Limb (tissue), 2 donors: ENCODE measurements around the gene SYCP3.
"Not testable (repeated sequence)": the region's sequence is repeated elsewhere in the genome, so short reads cannot be mapped to it uniquely, and the experiment has no call there.

Experiments
- DNase-seq, 2 donors: peaks; one replicate each; pipeline ENCODE4 v3.0.0-alpha.2; 2016; ENCODE audit errors: extremely low spot score in 2 of 2

SYCP3 gene

DNA sequence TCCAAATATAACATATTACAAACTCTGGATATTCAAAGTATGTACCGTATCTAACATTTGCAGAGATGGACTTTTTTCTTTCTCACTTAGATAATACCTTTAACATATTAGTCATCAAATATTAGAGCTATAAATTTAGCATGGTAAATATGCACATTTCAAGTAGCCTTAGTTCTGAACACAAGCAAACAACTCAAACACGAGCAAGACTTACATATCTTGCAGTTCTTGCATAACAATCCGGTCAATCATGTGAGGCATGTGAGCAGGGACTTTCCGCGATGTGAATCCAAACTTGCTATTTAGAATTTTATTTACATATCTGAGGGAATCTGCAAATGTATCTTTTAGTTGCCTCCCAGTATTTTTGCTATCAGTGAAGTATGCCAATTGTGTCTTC, 22.1 kb upstream of the SYCP3 start:
- DNase-seq: no peak

GRCh38 chr12:101759396-101760047, 20.3 kb upstream of the SYCP3 start:
- DNase-seq: peak in 1 of 2 donors; percentile 15

DNA sequence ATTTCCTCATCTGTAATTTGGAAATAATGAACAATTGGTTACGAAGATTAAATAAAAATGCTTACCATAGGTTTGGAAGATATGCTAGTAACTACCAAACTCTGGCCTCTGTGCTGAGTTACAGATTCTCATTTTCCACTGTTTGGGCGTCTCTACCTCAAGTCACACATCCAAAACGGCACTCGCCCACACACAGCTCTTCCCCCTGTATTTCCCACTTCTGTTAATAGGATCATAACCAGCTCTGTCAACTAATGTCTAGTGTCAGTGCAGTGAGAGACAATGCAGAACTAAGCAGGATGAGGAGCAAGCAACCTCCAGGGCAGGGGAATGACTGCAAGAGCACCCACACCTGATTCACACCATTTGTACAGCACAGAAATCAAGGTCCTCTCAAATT, 10.9 kb upstream of the SYCP3 start:
- DNase-seq: no peak

- no peak for DNase-seq
These were observed 10.4 kb upstream of the SYCP3 start for GRCh38 chr12:101749657-101750056.

GRCh38 chr12:101748907-101749306, 9.6 kb upstream of the SYCP3 start:
- DNase-seq: no peak

- no peak for DNase-seq
These were observed 8.4 kb upstream of the SYCP3 start for GRCh38 chr12:101747697-101748096.

DNA sequence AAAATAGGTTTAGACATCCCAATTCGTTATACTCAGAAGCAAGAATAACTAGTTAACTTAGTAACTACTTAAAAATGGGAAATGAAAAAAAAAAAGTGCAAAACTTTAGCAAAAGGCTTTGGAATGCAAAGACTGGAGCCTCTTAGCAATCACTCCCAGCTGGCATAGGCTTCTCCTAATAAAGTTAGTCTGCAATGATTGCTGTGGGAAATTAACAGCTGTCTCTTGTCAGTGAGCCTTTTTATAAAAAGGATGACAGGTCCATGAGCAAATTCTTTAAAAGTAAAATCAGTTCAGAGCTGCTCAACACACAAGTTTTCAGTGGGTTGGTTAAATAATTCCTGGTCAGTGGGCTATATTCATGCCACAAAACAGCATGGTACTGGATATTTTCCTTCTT, 7.4 kb upstream of the SYCP3 start:
- DNase-seq: no peak

DNA sequence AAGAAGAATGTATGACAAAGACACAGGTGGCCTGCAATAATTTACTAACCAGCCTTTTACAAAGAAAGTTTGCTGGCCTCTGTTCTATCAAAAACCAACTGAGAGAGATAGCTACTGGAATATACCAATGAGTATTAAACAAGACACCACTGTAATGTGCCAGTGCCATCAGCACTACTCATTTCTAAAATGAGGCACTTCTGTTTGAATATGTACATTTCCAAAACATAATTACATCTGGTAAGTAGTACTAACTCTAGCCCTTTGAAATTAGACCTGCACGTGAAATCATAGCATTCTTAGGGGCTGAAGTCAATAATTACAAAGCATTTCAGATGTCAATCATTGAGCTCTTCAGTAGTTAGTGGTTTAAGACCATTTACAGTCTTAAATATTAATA, 6.9 kb upstream of the SYCP3 start:
- no peak for DNase-seq

DNA sequence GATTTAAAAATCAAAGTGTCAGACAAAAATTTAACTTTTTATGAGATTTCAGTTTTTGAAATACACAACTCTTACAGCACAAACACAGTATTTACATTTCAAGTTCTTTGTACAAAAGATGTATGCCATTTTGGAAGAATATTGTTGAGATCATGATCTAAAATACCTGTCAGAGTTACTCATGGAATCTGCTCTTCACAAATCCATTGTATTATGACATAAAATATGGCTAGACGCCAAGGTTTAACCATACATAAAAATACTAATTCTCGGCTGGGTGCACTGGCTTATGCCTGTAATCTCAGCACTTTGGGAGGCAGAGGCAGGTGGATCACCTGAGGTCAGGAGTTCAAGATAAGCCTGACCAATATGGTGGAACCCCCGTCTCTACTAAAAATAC, 6.2 kb upstream of the SYCP3 start:
- no peak for DNase-seq

GRCh38 chr12:101743724-101744472, 4.6 kb upstream of the SYCP3 start:
- no peak for DNase-seq

GRCh38 chr12:101743242-101743641, 4.0 kb upstream of the SYCP3 start:
- DNase-seq: peak in 1 of 2 donors; percentile 5

DNA sequence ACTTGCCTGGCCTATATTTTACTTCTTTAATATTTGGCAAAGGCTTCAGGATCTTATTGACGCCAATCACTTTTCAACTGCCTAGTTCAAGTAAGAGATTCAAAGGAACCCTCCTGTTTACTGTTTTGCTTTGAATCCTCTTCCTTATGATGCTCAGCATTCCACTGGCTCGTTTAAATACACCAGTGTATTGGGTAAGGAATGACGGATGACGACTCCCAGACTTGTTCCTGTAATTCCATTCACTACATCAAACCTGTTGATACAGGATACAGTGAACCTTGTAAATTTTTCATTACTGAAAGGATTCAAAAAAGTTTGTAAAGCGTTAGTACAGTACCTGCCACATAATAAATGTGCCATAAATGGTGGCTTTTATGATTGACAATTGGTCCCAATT, 1.7 kb upstream of the SYCP3 start:
- no peak for DNase-seq

DNA sequence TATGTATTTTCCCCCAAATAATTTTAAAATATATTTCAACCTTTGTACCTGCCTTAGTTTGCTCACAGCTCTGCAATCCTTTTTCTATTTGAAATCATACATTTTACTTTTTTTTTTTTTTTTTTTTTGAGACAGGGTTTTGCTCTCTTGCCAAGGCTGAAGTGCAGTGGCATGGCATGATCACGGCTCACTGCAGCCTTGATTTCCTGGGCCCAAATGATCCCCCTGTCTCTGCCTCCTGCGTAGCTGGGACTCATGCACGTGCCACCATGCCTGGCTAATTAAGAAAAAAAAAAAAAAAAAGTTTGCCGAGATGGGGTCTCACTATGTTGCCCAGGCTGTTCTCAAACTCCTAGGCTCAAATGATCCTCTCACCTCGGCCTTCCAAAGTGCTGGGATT, 1.3 kb upstream of the SYCP3 start:
- DNase-seq: no peak

DNA sequence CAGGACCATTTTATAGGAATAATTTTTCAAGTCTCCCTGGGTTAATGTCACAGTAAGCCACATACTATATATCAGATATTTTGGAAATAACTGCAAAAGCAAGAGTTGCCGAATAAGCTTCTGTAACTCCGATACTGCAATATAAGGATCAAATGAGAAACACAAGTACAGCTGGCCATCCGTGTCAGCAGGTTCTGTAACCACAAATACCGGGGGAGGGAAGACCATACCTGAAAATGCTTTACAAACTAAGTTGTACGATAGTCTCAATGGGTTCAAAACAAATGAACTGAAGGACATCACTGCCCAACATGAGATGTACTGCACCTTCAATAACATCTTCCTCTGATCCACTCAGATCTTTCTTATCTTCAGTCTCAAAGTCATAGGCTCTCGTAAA, 1.8 kb downstream of the SYCP3 start:
- DNase-seq: no peak

GRCh38 chr12:101734482-101734881, 4.8 kb downstream of the SYCP3 start:
- not testable (repeated sequence) for DNase-seq

DNA sequence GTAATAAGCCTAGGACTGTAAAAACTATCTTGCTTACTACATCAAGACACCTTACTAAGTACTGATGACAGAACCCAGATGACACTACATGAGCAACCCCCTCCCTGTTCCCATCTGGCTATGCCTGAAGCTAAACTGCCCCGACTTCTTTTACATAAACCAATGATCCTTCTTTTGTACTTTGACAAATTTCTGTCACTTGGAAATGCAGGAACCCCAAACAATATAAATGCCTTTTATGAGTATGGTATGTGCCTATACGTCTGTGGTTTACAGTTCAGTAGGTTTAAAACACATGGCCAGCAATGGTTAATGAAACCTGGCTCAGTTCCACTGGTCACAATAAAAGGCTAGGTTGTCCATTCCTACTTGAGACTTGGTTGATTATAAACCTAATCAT, 6.1 kb downstream of the SYCP3 start:
- DNase-seq: no peak

DNA sequence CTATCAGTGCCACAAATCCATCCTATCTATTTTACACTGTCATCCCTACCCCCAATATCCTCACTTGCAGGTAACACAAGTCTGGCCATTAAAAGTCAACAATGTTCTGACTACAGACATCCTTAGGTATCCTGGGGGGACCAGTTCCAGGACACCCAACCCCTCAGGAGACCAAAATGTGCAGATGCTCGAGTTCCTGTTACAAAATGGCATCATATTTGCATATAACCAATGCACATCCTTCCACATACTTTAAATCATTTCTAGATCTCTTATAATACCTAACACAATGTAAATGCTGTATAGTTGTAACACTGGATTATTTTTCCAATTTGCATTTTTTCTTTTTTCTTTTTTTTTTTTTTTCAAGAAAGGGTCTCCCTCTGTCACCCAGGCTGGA, 6.9 kb downstream of the SYCP3 start:
- DNase-seq: no peak

DNA sequence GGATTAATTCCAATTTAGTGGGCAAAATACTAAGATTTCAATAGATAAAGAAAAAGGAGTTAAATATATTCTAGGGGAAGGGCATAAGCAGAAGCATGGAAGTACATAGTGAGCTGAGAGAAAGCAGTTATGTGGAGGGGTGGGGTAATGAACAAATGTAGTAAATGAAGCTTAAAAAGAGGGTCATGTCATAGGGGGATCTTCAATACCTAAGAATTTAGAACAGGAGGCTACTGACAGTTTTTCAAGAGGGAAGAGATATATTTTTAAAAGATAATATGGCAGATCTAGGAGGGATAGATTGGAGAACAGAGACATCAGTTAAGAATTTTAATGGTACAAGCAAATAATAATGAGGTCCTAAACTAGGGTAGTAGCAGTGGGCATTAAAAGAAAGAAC, 9.4 kb downstream of the SYCP3 start:
- no peak for DNase-seq

DNA sequence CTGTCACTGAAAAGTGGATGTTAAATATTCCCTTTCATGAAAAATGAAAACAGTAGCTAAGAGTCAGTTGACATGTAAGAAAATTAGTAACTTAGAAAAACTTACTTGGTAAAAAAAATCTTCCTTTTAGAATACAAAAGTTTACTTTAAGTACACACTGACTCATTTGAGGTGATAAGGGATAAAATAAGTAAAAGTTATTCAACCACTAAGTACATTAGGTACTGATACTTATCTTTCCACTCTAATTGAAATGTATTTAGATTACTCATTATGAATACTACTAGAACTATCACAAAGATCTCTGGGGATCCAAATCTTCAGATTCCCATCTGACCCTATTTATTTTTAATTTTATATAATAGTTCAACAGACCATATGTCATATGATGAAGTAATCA, 12.2 kb downstream of the SYCP3 start:
- no peak for DNase-seq

GRCh38 chr12:101722392-101722791, 16.9 kb downstream of the SYCP3 start:
- DNase-seq: no peak

DNA sequence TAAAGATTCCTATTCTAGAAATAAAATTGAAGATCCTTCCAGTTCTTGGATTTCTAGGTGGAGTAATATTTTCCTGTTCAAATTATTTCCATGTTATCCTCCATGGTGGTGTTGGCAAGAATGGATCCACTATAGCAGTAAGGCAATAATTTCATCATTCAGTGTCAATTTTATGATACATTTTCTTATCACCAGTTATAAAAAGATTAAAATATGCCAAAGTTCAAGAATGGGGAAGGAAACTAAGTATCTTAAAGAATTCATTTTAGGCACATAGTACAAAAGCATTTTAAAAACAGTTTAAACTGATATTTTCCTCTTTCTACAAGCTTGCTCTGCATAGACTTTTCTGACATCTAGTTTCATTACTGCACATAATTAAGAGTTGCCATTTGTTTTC, 19.1 kb downstream of the SYCP3 start:
- DNase-seq: no peak

DNA sequence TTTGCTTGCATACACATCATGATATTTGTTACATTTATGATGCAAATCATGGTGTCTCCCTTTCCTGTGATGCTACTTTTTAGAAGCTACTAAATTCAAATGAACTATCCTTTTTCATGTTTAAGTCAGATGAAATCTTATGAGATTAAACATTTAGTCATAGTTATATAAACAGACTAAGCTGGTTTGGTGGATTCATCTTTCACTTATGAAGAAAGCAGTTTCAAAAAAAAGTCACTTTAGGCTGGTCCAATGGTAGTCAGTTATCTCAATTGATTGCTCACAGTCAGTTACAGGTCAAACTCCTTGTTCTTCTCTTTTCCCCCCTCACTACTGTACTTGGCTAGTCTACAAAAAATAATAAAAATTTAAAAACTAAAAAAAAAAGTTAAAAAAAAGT, 19.7 kb downstream of the SYCP3 start:
- DNase-seq: no peak

- DNase-seq: no peak
These were observed 24.3 kb downstream of the SYCP3 start for GRCh38 chr12:101714877-101715444.
